Right kidney (tissue), 1 donor: ENCODE results near the gene PRPH.

Experiments used
- DNase-seq: peaks from one replicate; pipeline ENCODE4 v3.0.0-alpha.2; 2016

PRPH gene

GRCh38 chr12:49346659-49347310 is 51.8 kb downstream of the PRPH start, which contains the start of gene DNAJC22:
Gene DNAJC22 (plus strand): TSS chr12:49346888. CDS start chr12:49348873, 1,985 bp downstream.
- DNase-seq = peak; percentile 81

GRCh38 chr12:49347311-49348193 is 52.6 kb downstream of the PRPH start:
- DNase-seq = peak; percentile 86
